ENCODE data around the gene ATP8B1.

Gene ATP8B1

GRCh38 chr18:57802213-57803102, 657 bp downstream of the ATP8B1 start:
- no peak for DNase-seq (ENCODE audit: low read depth)
- no peak for TF ChIP-seq CTCF (conservative IDR thresholded peaks at IDR 0.05; ENCODE audit: control insufficient read depth, insufficient read depth, low read depth, low read length)
- H3K4me3 ChIP-seq (ENCODE audit: control insufficient read depth, low read depth, low read length) = peak overlapping the region; percentile 90

- DNase-seq (ENCODE audit: low read depth) = no peak
- no peak for TF ChIP-seq CTCF (conservative IDR thresholded peaks at IDR 0.05; ENCODE audit: control insufficient read depth, insufficient read depth, low read depth, low read length)
- peak overlapping the region; percentile 90 for H3K4me3 ChIP-seq (ENCODE audit: control insufficient read depth, low read depth, low read length)
Measured at GRCh38 chr18:57801761-57802212, 1.3 kb downstream of the ATP8B1 start.

GRCh38 chr18:57801325-57801724, 1.8 kb downstream of the ATP8B1 start:
- peak overlapping the region; percentile 90 for H3K4me3 ChIP-seq (ENCODE audit: control insufficient read depth, low read depth, low read length)
- TF ChIP-seq CTCF (conservative IDR thresholded peaks at IDR 0.05; ENCODE audit: control insufficient read depth, insufficient read depth, low read depth, low read length) = no peak
- no peak for DNase-seq (ENCODE audit: low read depth)

GRCh38 chr18:57798713-57799373, 4.3 kb downstream of the ATP8B1 start:
- DNase-seq (ENCODE audit: low read depth) = no peak
- TF ChIP-seq CTCF (conservative IDR thresholded peaks at IDR 0.05; ENCODE audit: control insufficient read depth, insufficient read depth, low read depth, low read length) = no peak
- H3K4me3 ChIP-seq (ENCODE audit: control insufficient read depth, low read depth, low read length) = no peak overlapping the region

- no peak overlapping the region for H3K4me3 ChIP-seq (ENCODE audit: control insufficient read depth, low read depth, low read length)
- DNase-seq (ENCODE audit: low read depth) = no peak
- no peak for TF ChIP-seq CTCF (conservative IDR thresholded peaks at IDR 0.05; ENCODE audit: control insufficient read depth, insufficient read depth, low read depth, low read length)
Measured at GRCh38 chr18:57797209-57797651, 5.9 kb downstream of the ATP8B1 start.

GRCh38 chr18:57794951-57795728, 8.0 kb downstream of the ATP8B1 start:
- no peak for TF ChIP-seq CTCF (conservative IDR thresholded peaks at IDR 0.05; ENCODE audit: control insufficient read depth, insufficient read depth, low read depth, low read length)
- no peak overlapping the region for H3K4me3 ChIP-seq (ENCODE audit: control insufficient read depth, low read depth, low read length)
- DNase-seq (ENCODE audit: low read depth) = no peak

All from fibroblast of mammary gland (primary cell).